GM12874 (cell line): ENCODE data around the gene MS4A15.

Experiments used
- TF ChIP-seq, protein P1 (sequence below): IDR thresholded peaks from 2 replicates; pipeline ENCODE4 v1.5.1; 2011; ENCODE audit warnings: low read depth, mild to moderate bottlenecking, control low read depth, low read length, moderate library complexity; ENCODE audit not compliant: insufficient read depth

Gene MS4A15

GRCh38 chr11:60743058-60743457 lies 13.6 kb upstream of the MS4A15 start:
- TF ChIP-seq, protein P1, sequence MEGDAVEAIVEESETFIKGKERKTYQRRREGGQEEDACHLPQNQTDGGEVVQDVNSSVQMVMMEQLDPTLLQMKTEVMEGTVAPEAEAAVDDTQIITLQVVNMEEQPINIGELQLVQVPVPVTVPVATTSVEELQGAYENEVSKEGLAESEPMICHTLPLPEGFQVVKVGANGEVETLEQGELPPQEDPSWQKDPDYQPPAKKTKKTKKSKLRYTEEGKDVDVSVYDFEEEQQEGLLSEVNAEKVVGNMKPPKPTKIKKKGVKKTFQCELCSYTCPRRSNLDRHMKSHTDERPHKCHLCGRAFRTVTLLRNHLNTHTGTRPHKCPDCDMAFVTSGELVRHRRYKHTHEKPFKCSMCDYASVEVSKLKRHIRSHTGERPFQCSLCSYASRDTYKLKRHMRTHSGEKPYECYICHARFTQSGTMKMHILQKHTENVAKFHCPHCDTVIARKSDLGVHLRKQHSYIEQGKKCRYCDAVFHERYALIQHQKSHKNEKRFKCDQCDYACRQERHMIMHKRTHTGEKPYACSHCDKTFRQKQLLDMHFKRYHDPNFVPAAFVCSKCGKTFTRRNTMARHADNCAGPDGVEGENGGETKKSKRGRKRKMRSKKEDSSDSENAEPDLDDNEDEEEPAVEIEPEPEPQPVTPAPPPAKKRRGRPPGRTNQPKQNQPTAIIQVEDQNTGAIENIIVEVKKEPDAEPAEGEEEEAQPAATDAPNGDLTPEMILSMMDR = no peak

DNA sequence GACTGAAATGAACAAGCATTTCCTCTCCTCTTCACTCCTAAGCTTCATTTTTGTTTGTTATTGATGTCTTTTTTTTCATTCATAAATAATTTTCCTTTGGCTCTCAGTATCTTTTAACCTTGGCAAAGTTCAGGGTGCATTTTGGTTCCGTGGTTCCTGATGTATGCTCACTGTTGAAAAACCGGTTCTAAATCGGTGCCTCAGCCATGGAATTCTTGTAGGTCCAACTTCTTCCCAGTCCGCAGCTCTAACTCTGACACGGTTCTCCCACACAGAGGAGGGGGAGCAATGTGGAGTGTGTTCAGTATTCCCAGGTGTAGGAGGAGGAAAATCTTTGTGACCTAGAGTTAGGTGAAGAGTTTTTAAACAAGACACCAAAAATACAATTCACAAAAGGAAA lies 12.6 kb upstream of the MS4A15 start:
- TF ChIP-seq, protein P1 = no peak

- TF ChIP-seq, protein P1 = no peak
These were observed 9.3 kb upstream of the MS4A15 start for GRCh38 chr11:60747359-60747873.

GRCh38 chr11:60748225-60748624 lies 8.4 kb upstream of the MS4A15 start:
- TF ChIP-seq, protein P1 = no peak

DNA sequence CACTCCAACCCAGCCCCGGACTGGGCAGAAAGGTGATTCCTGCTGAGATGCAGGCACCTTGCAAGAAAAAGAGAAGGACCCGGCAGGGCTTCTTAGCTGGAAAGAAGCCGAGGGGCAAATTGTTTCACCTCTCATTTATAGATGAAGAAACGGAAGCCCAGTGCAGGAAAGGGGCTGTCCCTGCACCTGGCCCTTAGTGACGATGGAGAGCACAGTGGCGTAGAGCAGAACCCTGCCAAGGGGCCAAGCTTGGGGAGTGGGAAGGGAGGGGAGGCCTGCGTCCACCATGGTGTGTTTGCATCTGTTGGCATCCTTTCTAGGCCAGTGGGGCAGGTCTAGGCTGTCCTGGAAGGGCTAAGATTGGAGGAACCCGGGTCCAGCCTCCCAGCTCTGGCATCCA lies 7.8 kb upstream of the MS4A15 start:
- TF ChIP-seq, protein P1 = no peak

- TF ChIP-seq, protein P1 = no peak
These were observed 5.8 kb upstream of the MS4A15 start for GRCh38 chr11:60750911-60751310.

DNA sequence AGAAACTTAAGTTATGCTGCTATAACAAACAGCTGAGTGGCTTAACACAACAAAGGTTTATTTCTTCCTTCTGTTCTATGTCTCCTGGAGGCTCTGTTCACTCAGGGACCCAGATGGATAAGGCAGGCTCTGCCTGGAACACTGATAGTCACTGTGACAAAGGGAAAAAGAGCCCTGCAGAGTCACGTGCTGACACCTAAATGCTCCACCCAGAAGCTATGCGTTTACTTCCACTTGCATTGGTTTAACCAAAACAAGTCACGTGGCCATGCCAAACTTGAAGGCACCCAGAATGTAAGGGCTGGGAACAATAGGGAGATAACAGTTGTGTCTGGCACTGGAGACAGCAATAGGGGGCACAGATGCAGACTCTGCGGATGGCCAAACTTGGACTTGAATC lies 3.4 kb upstream of the MS4A15 start:
- TF ChIP-seq, protein P1 = no peak
